HCT116 (cell line): ENCODE measurements around the gene TMA7. TPM values are rescaled to one million over a fixed set of nuclear protein-coding genes. Genes with fewer than 3 reads are reported as not detected.

Experiments
- ATAC-seq: fragments of 200-7000 bp; cut with Tn5 transposase; 2 replicates; pipeline ENCODE4 v1.9.1; 2020; ENCODE audit warnings: mild to moderate bottlenecking, moderate library complexity
- BruUV-seq: library from RNA; stranded (reverse); fragments of 400-500 nt; replicated peaks from 2 replicates; lab custom pipeline; 2021; lab: Mats Ljungman, UMichigan
- CTCF ChIA-PET: fragments of 300-600 bp; sonication (Branson Sonifier 250); formaldehyde crosslinking; loops from one replicate; lab custom pipeline; 2021; ENCODE audit warnings: antibody characterized with exemption; lab: Charles Lee
- POLR2A ChIA-PET: fragments of 300-600, 350-600 bp; sonication (Branson Sonifier 250); formaldehyde crosslinking; loops from one replicate; lab custom pipeline; 2021; ENCODE audit warnings: antibody characterized with exemption; lab: Charles Lee
- RAD21 ChIA-PET, 2 experiments: fragments of 300-600 bp; sonication (Branson Sonifier 250); formaldehyde crosslinking; loops; one replicate each; lab custom pipeline; 2023; ENCODE audit warnings: low total read pairs in 2 of 2; ENCODE audit not compliant: uncharacterized antibody in 2 of 2, unreplicated experiment in 2 of 2, low non-redundant PET in 1 of 2; lab: Charles Lee
- DNase-seq: peaks from one replicate; pipeline ENCODE4 v3.0.0-alpha.2; 2010; ENCODE audit warnings: low read depth, low spot score
- H2AFZ ChIP-seq: fragments of 200-600 bp; shearing (Covaris generic), sonication (generic); 2 replicates; pipeline ENCODE4 v1.6.1; 2017; ENCODE audit warnings: low read depth, mixed run types, mixed read lengths, antibody characterized with exemption, low read length; ENCODE audit not compliant: poor library complexity, severe bottlenecking
- H3K27ac ChIP-seq: 2 replicates; pipeline ENCODE4 v1.5.1; 2012; ENCODE audit warnings: low read depth, low read length
- H3K27me3 ChIP-seq: fragments of 200-600 bp; sonication (generic); 2 replicates; pipeline ENCODE4 v1.6.1; 2016; ENCODE audit warnings: mixed run types, low read length, mixed read lengths; ENCODE audit not compliant: insufficient read depth
- H3K36me3 ChIP-seq, 2 experiments: fragments of 200-500 bp in 1 of 2; fragments of 200-600 bp in 1 of 2; sonication (Bioruptor generic) in 1 of 2; sonication (generic) in 1 of 2; 2 replicates each; pipeline versions ENCODE4 v1.5.1 to v1.6.1; 2014 to 2016; ENCODE audit warnings: low read length in 2 of 2, inconsistent platforms in 1 of 2, mixed read lengths in 1 of 2, mixed run types in 1 of 2; ENCODE audit not compliant: insufficient read depth in 2 of 2, control insufficient read depth in 1 of 2
- H3K4me1 ChIP-seq, 2 experiments: fragments of 200-600 bp in 1 of 2; sonication (generic) in 1 of 2; 2 replicates each; pipeline versions ENCODE4 v1.5.1 to v1.6.1; 2012 to 2017; ENCODE audit warnings: low read length in 2 of 2, inconsistent platforms in 1 of 2, mild to moderate bottlenecking in 1 of 2, mixed read lengths in 1 of 2, mixed run types in 1 of 2, moderate library complexity in 1 of 2; ENCODE audit not compliant: insufficient read depth in 2 of 2, control insufficient read depth in 1 of 2
- H3K4me2 ChIP-seq: fragments of 200-600 bp; sonication (generic); 2 replicates; pipeline ENCODE4 v1.6.1; 2017; ENCODE audit warnings: mixed run types, low read length, mixed read lengths
- H3K4me3 ChIP-seq, 2 experiments: fragments of 200-600 bp in 1 of 2; sonication (generic) in 1 of 2; replicated peaks in 1 of 2; 2 replicates each; pipeline ENCODE4 v1.5.1; 2011 to 2016; ENCODE audit warnings: low read length in 2 of 2, control low read depth in 1 of 2, low read depth in 1 of 2, mild to moderate bottlenecking in 1 of 2, mixed read lengths in 1 of 2, mixed run types in 1 of 2
- H3K79me2 ChIP-seq: fragments of 200-600 bp; sonication (generic); 2 replicates; pipeline ENCODE4 v1.6.1; 2017; ENCODE audit warnings: mild to moderate bottlenecking, mixed run types, low read length, moderate library complexity, mixed read lengths; ENCODE audit not compliant: insufficient read depth
- H3K9ac ChIP-seq: fragments of 200-600 bp; sonication (generic); 2 replicates; pipeline ENCODE4 v1.6.1; 2016; ENCODE audit warnings: low read length, mixed read lengths
- H3K9me2 ChIP-seq: fragments of 200-600 bp; sonication (generic), shearing (Covaris generic); 2 replicates; pipeline ENCODE4 v1.6.1; 2017; ENCODE audit warnings: mixed run types, mild to moderate bottlenecking, moderate library complexity; ENCODE audit not compliant: insufficient read depth
- H3K9me3 ChIP-seq, 2 experiments: fragments of 200-500 bp in 1 of 2; fragments of 200-600 bp in 1 of 2; sonication (Bioruptor generic) in 1 of 2; sonication (generic) in 1 of 2; 2 replicates each; pipeline ENCODE4 v1.6.1; 2014 to 2017; ENCODE audit warnings: low read length in 2 of 2, mixed read lengths in 2 of 2, inconsistent platforms in 1 of 2, low read depth in 1 of 2, mild to moderate bottlenecking in 1 of 2, mixed run types in 1 of 2, moderate library complexity in 1 of 2; ENCODE audit not compliant: control insufficient read depth in 1 of 2, insufficient read depth in 1 of 2
- H4K20me1 ChIP-seq: fragments of 200-600 bp; sonication (generic), shearing (Covaris generic); 2 replicates; pipeline ENCODE4 v1.6.1; 2017; ENCODE audit warnings: mixed run types, mild to moderate bottlenecking, moderate library complexity; ENCODE audit not compliant: insufficient read depth
- ATF3 ChIP-seq: IDR thresholded peaks from 2 replicates; pipeline ENCODE4 v1.6.1; 2012
- CBX3 ChIP-seq: IDR thresholded peaks from 2 replicates; pipeline ENCODE4 v1.6.1; 2012; ENCODE audit warnings: low read depth
- CEBPB ChIP-seq: IDR thresholded peaks from 2 replicates; pipeline ENCODE4 v1.6.1; 2012; ENCODE audit warnings: low read depth
- EGR1 ChIP-seq: IDR thresholded peaks from 2 replicates; pipeline ENCODE4 v1.6.1; 2012; ENCODE audit warnings: low read depth
- ELF1 ChIP-seq: IDR thresholded peaks from 2 replicates; pipeline ENCODE4 v1.6.1; 2012; ENCODE audit warnings: low read depth, borderline replicate concordance
- EZH2 ChIP-seq: fragments of 200-600 bp; sonication (generic); IDR thresholded peaks from 2 replicates; pipeline ENCODE4 v1.6.1; 2017; ENCODE audit warnings: antibody characterized with exemption, mixed run types
- FOSL1 ChIP-seq: IDR thresholded peaks from 2 replicates; pipeline ENCODE4 v1.6.1; 2012; ENCODE audit warnings: low read depth
- MAX ChIP-seq: IDR thresholded peaks from 2 replicates; pipeline ENCODE4 v1.6.1; 2012
- POLR2A ChIP-seq: IDR thresholded peaks from 2 replicates; pipeline ENCODE4 v1.7.0; 2011; ENCODE audit warnings: borderline replicate concordance; ENCODE audit not compliant: insufficient read depth, insufficient read length; ENCODE audit errors: extremely low read depth
- POLR2AphosphoS5 ChIP-seq: IDR thresholded peaks from 2 replicates; pipeline ENCODE4 v1.6.1; 2011; ENCODE audit warnings: mild to moderate bottlenecking, low read depth, low read length, moderate library complexity
- RAD21 ChIP-seq: IDR thresholded peaks from 2 replicates; pipeline ENCODE4 v1.6.1; 2012; ENCODE audit warnings: low read depth, mild to moderate bottlenecking
- REST ChIP-seq: IDR thresholded peaks from 2 replicates; pipeline ENCODE4 v1.6.1; 2012; ENCODE audit warnings: low read depth
- SIN3A ChIP-seq: IDR thresholded peaks from 2 replicates; pipeline ENCODE4 v1.6.1; 2012; ENCODE audit warnings: low read depth
- SP1 ChIP-seq: IDR thresholded peaks from 2 replicates; pipeline ENCODE4 v1.6.1; 2012; ENCODE audit warnings: low read depth
- SRF ChIP-seq: IDR thresholded peaks from 2 replicates; pipeline ENCODE4 v1.6.1; 2012; ENCODE audit warnings: low read depth
- TCF7L2 ChIP-seq: IDR thresholded peaks from 2 replicates; pipeline ENCODE4 v1.7.0; 2011; ENCODE audit warnings: borderline replicate concordance, inconsistent platforms; ENCODE audit not compliant: insufficient read depth, insufficient read length; ENCODE audit errors: extremely low read depth
- YY1 ChIP-seq: IDR thresholded peaks from 2 replicates; pipeline ENCODE4 v1.6.1; 2011; ENCODE audit warnings: low read length, low read depth, moderate library complexity, mild to moderate bottlenecking; ENCODE audit not compliant: insufficient replicate concordance; ENCODE audit errors: extremely low read depth
- ZNF274 ChIP-seq: fragments of 200-500 bp; sonication (Bioruptor generic); IDR thresholded peaks from 2 replicates; pipeline ENCODE4 v1.6.1; 2014; ENCODE audit warnings: mild to moderate bottlenecking, low read depth, low read length, inconsistent platforms
- intact Hi-C: fragments of 100-400 bp; cut with micrococcal nuclease; formaldehyde crosslinking; loops from 2 replicates; pipeline ENCODE4 v1.10.0; 2022
- total RNA-seq: library from RNA; stranded (reverse); gene quantifications from one replicate; pipeline ENCODE4 v1.2.1, GENCODE V29; 2021; ENCODE audit not compliant: unreplicated experiment

Gene TMA7
- total RNA-seq, 1 experiment from 2014 or later: 334 TPM

GRCh38 chr3:48451270-48451669 is 11.2 kb downstream of the TMA7 start (continued):
- TF ChIP-seq TCF7L2: no peak
- no peak for TF ChIP-seq SIN3A
- no peak for TF ChIP-seq EZH2
- no peak for TF ChIP-seq REST
- no peak for TF ChIP-seq ATF3
- no peak for TF ChIP-seq MAX
- TF ChIP-seq FOSL1: no peak
- no peak for TF ChIP-seq POLR2A
- TF ChIP-seq, all 23 proteins: peak for 0

GRCh38 chr3:48456456-48456855 is 16.4 kb downstream of the TMA7 start:
- ChIA-PET POLR2A (interaction anchor here (0.7 to 1.3 kb wide), 3 partner anchors 10 to 48 kb away, joined by 3 to 4 read pairs (median 3); partner anchors contain the start of gene ATRIP), CTCF (interaction anchor here (1.2 kb wide), 1 partner anchor 20 kb away, joined by 3 read pairs; no protein-coding TSS in a partner anchor), RAD21 (interaction anchor here in 1 of 2 experiments (0.7 kb wide), 1 partner anchor 10 kb away, joined by 3 read pairs; the partner anchor contains the start of gene ATRIP)
- H3K4me1 ChIP-seq: no peaks in the 10 kb centered on the region
- no peaks in the 10 kb centered on the region for H3K27me3 ChIP-seq
- BruUV-seq: no TSS peak
- intact Hi-C loops: no loop called here
- no peaks in the 10 kb centered on the region for H4K20me1 ChIP-seq
- H3K9ac ChIP-seq: no peak overlapping the region
- no peaks in the 10 kb centered on the region for H3K9me3 ChIP-seq
- ATAC-seq: no peak
- H3K4me3 ChIP-seq: no peak overlapping the region
- no peaks in the 10 kb centered on the region for H3K9me2 ChIP-seq
- H3K4me2 ChIP-seq: no peak overlapping the region
- H3K36me3 ChIP-seq: peaks cover 42 to 57% of the 10 kb centered on the region in 2 experiments
- no peak overlapping the region for H2AFZ ChIP-seq
- no peak for DNase-seq
- TF ChIP-seq EZH2: no peak
- no peak for TF ChIP-seq SRF
- no peak for TF ChIP-seq CEBPB
- TF ChIP-seq POLR2AphosphoS5: no peak
- TF ChIP-seq YY1: no peak
- TF ChIP-seq FOSL1: no peak
- TF ChIP-seq EGR1: no peak
- TF ChIP-seq CBX3: no peak
- TF ChIP-seq TCF7L2: no peak
- no peak for TF ChIP-seq SP1
- no peak for TF ChIP-seq MAX
- no peak for TF ChIP-seq POLR2A
- no peak for TF ChIP-seq ELF1
- TF ChIP-seq ZNF274: no peak
- TF ChIP-seq RAD21: no peak
- no peak overlapping the region for H3K27ac ChIP-seq
- no peaks in the 10 kb centered on the region for H3K79me2 ChIP-seq
